Amniotic stem cell (primary cell): ENCODE measurements around the gene KCNMA1.
A peak's percentile ranks its signal among the peaks of the same experiment; 100 is the strongest.

ENCODE experiments used
- DNase-seq: peaks from one replicate; lab custom pipeline; 2025; lab: John Stamatoyannopoulos, UW

KCNMA1 gene

GRCh38 chr10:77445547-77445946 is 192.1 kb downstream of the KCNMA1 start:
- DNase-seq = no peak

GRCh38 chr10:77444041-77444440 is 193.6 kb downstream of the KCNMA1 start:
- DNase-seq = no peak

- no peak for DNase-seq
Observed at GRCh38 chr10:77442699-77443189, 194.9 kb downstream of the KCNMA1 start.

GRCh38 chr10:77441353-77442166 is 196.0 kb downstream of the KCNMA1 start:
- DNase-seq = no peak

DNA sequence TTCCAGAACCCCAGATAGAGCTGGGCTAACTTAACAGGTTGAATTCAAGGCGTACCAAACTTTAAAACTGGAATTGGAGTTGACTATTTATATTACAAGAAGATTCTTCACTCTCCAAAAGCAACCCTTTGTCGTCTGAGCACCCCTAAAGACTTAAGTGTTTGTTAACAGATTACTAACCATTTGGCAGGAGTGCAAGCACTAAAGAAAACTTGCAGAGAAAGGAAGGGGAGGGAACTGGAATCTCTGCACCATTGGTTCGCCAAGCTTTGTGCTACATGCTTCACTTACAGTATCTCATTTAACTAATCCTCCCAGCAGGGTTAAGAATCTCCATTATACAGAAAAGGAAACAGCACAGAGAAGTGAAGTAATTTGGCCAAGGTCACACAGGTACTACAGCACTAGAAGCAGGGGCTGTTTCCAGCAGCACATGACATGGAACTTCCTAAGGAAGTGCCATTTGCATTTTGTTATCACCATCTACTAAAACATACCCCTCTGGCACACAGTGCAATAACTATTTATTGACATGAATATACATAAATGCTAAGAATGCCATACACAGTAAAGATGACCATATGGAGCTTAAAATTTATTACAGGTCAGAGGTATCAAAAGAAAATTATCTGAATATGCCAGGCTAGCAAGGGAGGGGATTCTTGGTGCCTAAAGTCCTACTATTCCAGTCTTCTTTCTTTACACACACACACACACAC is 201.2 kb downstream of the KCNMA1 start:
- DNase-seq = no peak

GRCh38 chr10:77433546-77433945 is 204.1 kb downstream of the KCNMA1 start:
- DNase-seq = no peak

GRCh38 chr10:77431980-77432797 is 205.4 kb downstream of the KCNMA1 start:
- DNase-seq = no peak

- no peak for DNase-seq
Observed at GRCh38 chr10:77431209-77431611, 206.4 kb downstream of the KCNMA1 start.

DNA sequence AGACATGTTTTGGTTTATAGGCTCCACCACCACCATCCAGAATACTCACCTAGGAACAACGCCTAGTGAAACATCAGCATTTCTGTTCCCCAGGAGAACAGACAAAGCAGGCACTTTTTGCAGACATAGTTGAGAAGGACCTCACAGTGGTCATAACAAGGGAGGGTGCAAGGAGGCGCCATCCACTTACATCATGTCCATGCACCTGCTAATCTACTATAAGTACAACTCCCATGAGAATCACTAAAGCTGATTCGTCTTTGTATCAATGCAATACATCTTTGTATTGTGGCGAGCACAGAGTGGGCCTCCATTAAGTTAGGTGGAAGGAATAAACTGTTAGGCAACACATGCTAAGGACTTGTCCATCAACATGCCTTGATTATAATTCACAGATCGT is 207.1 kb downstream of the KCNMA1 start:
- no peak for DNase-seq

DNA sequence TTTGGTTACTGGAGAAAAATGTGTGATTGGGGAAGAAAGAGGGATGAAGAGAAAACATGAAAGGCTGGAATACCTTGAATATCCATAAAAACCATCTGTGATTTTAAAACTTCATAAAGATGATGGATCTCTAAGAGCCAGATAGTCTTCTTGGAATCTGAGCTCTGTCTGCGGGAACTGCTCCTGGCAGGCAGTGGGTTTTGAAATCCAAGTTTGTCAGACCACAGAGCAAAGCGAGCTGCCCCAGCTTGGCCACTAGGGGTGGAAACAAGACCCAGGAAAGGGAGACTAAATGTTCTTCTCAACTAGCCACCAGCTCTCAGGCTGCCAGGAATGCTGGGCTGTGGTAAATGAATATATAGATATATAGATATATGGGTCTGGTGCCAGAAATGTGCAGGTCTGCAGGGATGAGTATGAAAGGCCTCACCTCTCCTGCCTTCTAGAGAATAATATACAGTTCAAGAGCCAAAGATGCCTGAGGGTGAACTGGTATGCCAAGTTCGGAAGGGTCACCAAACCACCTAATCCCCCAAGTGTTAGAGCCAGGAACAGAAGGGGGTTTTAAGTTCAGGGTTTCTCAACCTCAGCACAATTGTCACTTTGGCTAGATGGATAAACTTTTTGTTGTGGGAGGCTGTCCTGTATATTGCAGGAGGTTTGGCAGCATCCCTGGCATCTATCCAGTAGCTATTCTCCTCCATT is 208.8 kb downstream of the KCNMA1 start:
- peak; percentile 66 for DNase-seq

- DNase-seq = no peak
Observed at GRCh38 chr10:77424257-77424656, 213.4 kb downstream of the KCNMA1 start.

- DNase-seq = no peak
Observed at GRCh38 chr10:77422491-77423338, 214.9 kb downstream of the KCNMA1 start.

GRCh38 chr10:77421591-77421990 is 216.0 kb downstream of the KCNMA1 start:
- no peak for DNase-seq

DNA sequence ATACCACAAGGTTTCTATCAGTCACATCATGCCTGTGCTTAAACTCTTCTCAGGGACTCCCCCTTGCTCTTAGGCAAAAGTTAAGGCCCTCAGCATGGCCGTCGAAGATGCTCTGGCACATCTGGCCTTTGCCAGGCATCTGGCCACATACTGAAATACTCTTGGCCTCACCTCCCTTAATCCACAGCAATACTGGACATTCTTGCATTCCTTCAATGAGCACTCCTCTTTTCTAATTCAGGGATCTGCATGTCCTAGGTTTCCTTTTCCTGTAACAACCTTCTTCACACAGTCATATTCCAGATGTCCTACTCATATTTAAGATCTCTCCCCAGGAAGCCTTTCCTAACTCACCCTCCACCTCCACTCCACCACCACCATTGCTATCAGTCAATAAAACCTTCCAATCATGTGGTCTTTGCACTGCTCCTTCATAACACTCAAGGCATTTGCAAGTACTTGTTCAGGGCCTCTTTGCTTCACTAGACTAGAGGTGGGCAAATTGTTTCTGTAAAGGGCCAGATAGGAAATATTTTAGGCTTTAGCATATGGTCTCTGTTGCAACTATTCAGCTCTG is 216.6 kb downstream of the KCNMA1 start:
- DNase-seq = no peak

DNA sequence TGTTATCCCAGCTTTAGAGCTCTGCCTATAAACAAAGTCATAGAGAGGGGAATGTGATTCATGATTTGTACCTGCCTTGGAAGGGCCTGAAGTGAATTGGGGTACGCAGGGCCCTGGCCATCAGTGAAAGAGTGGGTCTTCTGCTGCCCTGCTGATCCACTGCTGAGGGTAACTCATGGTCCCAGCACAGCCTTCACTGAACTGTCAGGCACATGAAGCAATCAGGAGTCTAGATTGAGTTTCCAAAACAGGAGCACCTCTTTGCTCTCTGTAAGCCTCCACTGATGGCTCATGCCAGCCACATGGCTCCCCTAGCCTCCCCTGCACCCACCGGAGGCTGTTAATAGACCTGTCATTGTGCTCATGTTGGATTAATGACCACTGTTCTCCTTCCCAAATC is 217.6 kb downstream of the KCNMA1 start:
- DNase-seq = no peak

DNA sequence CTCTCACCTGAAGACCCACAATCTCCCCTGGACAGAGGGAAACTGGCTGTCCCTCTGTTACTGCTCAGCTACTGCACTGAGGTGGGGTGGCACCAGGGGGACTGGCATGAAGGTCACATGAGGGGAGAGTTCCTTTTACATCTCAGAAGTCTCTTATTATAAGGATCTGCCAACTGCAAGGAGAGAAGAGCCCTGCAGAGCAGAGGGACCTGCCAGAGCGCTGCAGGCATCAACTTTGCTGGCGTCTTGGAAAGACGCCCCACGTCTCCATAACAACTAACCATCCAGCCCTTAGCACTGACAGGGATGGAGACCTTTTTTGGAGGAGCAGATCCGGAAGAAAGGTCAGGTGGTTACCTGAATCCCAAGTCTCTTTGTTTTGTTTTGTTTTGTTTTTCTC is 218.6 kb downstream of the KCNMA1 start:
- no peak for DNase-seq

GRCh38 chr10:77417806-77418640 is 219.6 kb downstream of the KCNMA1 start:
- no peak for DNase-seq

- DNase-seq = no peak
Observed at GRCh38 chr10:77417359-77417758, 220.2 kb downstream of the KCNMA1 start.

DNA sequence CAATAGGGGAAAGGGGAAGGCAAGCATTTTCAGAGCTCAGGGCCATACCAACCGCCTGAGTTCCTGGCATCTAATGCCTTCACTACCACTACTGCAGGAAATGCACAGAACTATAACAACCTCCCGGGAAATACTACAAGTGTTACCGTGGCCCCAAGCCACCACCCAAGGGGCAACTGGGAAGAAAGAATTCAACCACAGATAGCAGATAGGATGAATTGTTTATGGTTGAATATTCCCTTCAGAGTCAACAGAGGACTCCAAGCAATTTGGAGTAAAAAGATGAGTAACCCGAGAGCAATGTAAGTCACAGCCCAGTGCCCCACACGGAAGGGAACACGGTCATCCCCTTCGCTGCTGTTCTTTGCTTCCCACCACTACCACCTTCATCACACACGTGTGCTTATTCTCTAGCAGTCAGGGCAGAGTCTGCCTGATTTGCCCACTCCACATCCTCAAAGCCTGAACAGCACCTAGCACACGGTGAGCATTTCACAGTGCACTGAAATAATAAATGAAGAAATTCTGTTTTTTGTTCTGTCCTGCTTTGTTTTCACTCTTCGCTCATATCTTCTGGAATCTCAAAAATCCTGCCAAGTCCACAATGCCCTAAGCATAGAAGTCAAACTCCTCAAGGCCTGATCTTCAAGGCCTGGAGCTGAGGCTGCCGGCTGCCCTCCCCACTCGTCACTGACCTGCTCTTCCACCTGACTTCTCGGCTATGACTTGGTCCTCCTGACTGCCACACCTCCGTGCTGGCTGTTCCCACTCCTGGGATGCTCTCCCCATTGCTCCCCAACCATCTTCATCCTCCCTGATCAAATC is 221.1 kb downstream of the KCNMA1 start:
- peak; percentile 78 for DNase-seq
